Adipocyte (in vitro differentiated cells): Measurements from ENCODE around the gene TBX21.
"Not testable (repeated sequence)": the region's sequence is repeated elsewhere in the genome, so short reads cannot be mapped to it uniquely, and the experiment has no call there.

Source experiments
- DNase-seq: peaks from one replicate; pipeline ENCODE4 v3.0.0-alpha.2; 2015; ENCODE audit warnings: low read depth
- H3K27me3 ChIP-seq: replicated peaks from 2 replicates; pipeline ENCODE4 v1.7.0; 2013; ENCODE audit warnings: mild to moderate bottlenecking, low read length, moderate library complexity; ENCODE audit not compliant: control insufficient read depth, insufficient read depth
- H3K36me3 ChIP-seq: 2 replicates; pipeline ENCODE4 v1.7.0; 2013; ENCODE audit warnings: low read length, mild to moderate bottlenecking, moderate library complexity; ENCODE audit not compliant: control insufficient read depth, insufficient read depth, severe bottlenecking
- H3K4me1 ChIP-seq: 2 replicates; pipeline ENCODE4 v1.7.0; 2013; ENCODE audit warnings: mild to moderate bottlenecking, low read length, moderate library complexity; ENCODE audit not compliant: control insufficient read depth, insufficient read depth
- H3K4me3 ChIP-seq: 2 replicates; pipeline ENCODE4 v1.7.0; 2013; ENCODE audit warnings: mild to moderate bottlenecking, low read length, moderate library complexity
- H3K9ac ChIP-seq: 2 replicates; pipeline ENCODE4 v1.7.0; 2013; ENCODE audit warnings: mild to moderate bottlenecking, low read length, moderate library complexity
- H3K9me3 ChIP-seq: 2 replicates; pipeline ENCODE4 v1.7.0; 2013; ENCODE audit warnings: mild to moderate bottlenecking, low read length, moderate library complexity; ENCODE audit not compliant: control insufficient read depth

Gene TBX21

GRCh38 chr17:47739945-47740344 is 6.9 kb downstream of the TBX21 start:
- DNase-seq, H3K9me3 ChIP-seq, H3K4me3 ChIP-seq, H3K36me3 ChIP-seq, H3K9ac ChIP-seq, H3K4me1 ChIP-seq: not testable (repeated sequence)
- H3K27me3 ChIP-seq: peaks cover 54% of the 10 kb centered on the region

DNA sequence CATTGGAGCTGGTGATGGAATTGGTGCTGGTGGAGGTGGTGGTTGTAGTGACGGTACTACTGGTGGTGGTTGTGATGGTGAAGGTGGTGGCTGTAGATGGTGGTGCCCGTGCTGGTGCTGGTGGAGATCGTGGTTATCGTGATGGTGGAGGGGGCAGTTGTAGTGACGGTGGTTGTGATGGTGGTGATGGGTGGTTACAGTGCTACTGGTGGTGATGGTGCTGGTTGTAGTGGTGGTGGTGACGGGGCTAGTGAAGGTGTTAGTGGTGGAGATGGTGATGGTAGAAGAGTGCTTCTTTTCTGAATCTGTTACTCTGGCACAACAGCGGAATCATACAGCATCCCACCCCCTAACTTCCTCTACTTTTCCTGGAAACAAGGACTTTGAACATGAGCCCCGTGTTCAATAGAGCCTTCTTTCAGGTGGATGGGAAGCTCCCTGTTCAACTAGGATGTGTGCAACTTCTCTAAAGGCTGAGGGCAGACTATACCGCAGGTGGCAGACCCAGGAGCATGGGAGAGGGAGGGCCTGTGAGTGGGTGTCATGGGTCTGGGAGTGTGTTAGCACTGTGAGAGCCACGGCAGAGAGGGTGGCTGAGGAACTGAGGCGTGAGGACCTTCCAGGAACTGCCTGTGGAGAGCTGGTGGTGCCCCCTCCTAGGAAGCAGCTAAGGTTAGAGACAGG is 8.2 kb downstream of the TBX21 start:
- no peaks in the 10 kb centered on the region for H3K4me1 ChIP-seq
- H3K36me3 ChIP-seq: no peaks in the 10 kb centered on the region
- H3K4me3 ChIP-seq: no peak overlapping the region
- no peak for DNase-seq
- H3K27me3 ChIP-seq: peaks cover 57% of the 10 kb centered on the region
- H3K9me3 ChIP-seq: no peaks in the 10 kb centered on the region
- H3K9ac ChIP-seq: no peak overlapping the region

DNA sequence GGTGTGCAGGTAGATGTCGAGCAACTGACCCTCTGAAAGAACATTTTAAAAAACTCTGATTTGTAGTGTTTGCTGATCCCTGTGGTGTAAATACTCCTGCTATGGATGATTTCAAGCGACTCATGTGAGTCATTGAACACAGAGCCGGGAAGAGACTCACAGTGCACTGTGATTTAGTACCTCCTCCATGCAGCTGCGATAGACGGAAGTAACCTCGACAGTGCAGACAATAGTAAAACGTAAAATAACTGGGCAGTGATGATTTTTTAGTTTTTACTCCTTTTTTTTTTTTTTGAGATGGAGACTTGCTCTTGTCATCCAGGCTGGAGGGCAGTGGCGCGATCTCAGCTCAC is 8.7 kb downstream of the TBX21 start:
- Histone ChIP-seq H3K27me3 (peaks cover 55% of the 10 kb centered on the region), H3K4me1 (no peaks in the 10 kb centered on the region), H3K9ac (no peak overlapping the region), H3K9me3 (no peaks in the 10 kb centered on the region), H3K4me3 (no peak overlapping the region), H3K36me3 (no peaks in the 10 kb centered on the region)
- DNase-seq: no peak

GRCh38 chr17:47742319-47743181 is 9.5 kb downstream of the TBX21 start:
- Histone ChIP-seq H3K27me3 (peaks cover 50% of the 10 kb centered on the region), H3K36me3 (no peaks in the 10 kb centered on the region), H3K4me1 (no peaks in the 10 kb centered on the region), H3K9ac (no peak overlapping the region), H3K4me3 (no peak overlapping the region), H3K9me3 (no peaks in the 10 kb centered on the region)
- DNase-seq: no peak

DNA sequence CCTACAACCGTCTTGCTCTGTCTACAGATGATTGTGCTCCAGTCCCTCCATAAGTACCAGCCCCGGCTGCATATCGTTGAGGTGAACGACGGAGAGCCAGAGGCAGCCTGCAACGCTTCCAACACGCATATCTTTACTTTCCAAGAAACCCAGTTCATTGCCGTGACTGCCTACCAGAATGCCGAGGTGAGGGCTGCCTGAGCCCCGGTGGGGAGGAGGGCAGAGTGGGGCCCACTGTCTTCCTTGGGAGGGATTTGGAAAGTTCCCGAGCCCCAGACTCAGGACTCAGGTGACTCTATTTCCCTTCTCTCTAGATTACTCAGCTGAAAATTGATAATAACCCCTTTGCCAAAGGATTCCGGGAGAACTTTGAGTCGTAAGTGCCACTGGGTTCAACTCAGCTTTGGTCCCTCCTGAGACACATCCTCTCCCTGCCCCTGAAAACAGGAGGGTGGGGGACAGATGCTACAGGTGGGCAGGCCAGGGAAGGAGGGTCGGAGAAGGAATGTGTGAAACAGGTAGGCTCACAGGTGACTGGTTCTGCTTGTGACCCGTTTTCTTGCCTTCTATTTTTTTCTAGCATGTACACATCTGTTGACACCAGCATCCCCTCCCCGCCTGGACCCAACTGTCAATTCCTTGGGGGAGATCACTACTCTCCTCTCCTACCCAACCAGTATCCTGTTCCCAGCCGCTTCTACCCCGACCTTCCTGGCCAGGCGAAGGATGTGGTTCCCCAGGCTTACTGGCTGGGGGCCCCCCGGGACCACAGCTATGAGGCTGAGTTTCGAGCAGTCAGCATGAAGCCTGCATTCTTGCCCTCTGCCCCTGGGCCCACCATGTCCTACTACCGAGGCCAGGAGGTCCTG is 11.4 kb downstream of the TBX21 start:
- H3K9ac ChIP-seq: no peak overlapping the region
- H3K9me3 ChIP-seq: no peaks in the 10 kb centered on the region
- no peak for DNase-seq
- no peaks in the 10 kb centered on the region for H3K4me1 ChIP-seq
- peaks cover 50% of the 10 kb centered on the region for H3K27me3 ChIP-seq
- H3K4me3 ChIP-seq: no peak overlapping the region
- no peaks in the 10 kb centered on the region for H3K36me3 ChIP-seq

GRCh38 chr17:47745037-47745380 is 12.0 kb downstream of the TBX21 start:
- peaks cover 50% of the 10 kb centered on the region for H3K27me3 ChIP-seq
- no peaks in the 10 kb centered on the region for H3K36me3 ChIP-seq
- no peak overlapping the region for H3K9ac ChIP-seq
- no peak for DNase-seq
- no peaks in the 10 kb centered on the region for H3K9me3 ChIP-seq
- no peaks in the 10 kb centered on the region for H3K4me1 ChIP-seq
- H3K4me3 ChIP-seq: no peak overlapping the region

- H3K9ac ChIP-seq: no peak overlapping the region
- no peak overlapping the region for H3K4me3 ChIP-seq
- no peaks in the 10 kb centered on the region for H3K4me1 ChIP-seq
- H3K27me3 ChIP-seq: peaks cover under 1% of the 10 kb centered on the region
- H3K36me3 ChIP-seq: no peaks in the 10 kb centered on the region
- DNase-seq: no peak
- H3K9me3 ChIP-seq: peaks cover 3% of the 10 kb centered on the region
Measured at GRCh38 chr17:47751471-47751870, 18.4 kb downstream of the TBX21 start.

DNA sequence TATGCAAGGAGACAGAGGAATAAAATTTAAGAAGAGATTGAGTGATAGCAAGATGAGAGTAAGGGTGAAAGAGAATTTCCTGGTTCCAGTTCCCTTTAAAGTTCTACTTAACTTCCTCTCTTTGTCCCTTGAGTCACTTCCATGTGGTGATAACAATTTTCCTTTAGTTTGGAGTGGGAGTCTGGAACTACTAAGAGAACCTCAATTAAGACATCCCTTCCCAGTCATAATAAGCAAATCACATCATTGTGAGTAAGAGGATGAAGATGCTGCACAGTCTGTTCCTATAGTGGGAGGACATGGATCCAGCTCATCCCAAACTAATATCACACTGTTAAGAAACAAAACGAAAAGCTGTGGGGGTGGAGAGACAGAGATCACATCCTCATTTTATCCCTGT is 24.4 kb downstream of the TBX21 start:
- H3K4me1 ChIP-seq: no peaks in the 10 kb centered on the region
- peaks cover 28% of the 10 kb centered on the region for H3K9me3 ChIP-seq
- H3K27me3 ChIP-seq: no peaks in the 10 kb centered on the region
- H3K9ac ChIP-seq: no peak overlapping the region
- no peaks in the 10 kb centered on the region for H3K36me3 ChIP-seq
- no peak overlapping the region for H3K4me3 ChIP-seq
- no peak for DNase-seq

GRCh38 chr17:47760409-47761140 is 27.5 kb downstream of the TBX21 start:
- no peaks in the 10 kb centered on the region for H3K27me3 ChIP-seq
- H3K9me3 ChIP-seq: peaks cover 37% of the 10 kb centered on the region
- H3K9ac ChIP-seq: no peak overlapping the region
- no peak for DNase-seq
- H3K36me3 ChIP-seq: no peaks in the 10 kb centered on the region
- no peaks in the 10 kb centered on the region for H3K4me1 ChIP-seq
- no peak overlapping the region for H3K4me3 ChIP-seq

- H3K27me3 ChIP-seq: no peaks in the 10 kb centered on the region
- H3K4me3 ChIP-seq: no peak overlapping the region
- DNase-seq: no peak
- H3K9ac ChIP-seq: no peak overlapping the region
- H3K9me3 ChIP-seq: peaks cover 38% of the 10 kb centered on the region
- H3K36me3 ChIP-seq: no peaks in the 10 kb centered on the region
- H3K4me1 ChIP-seq: no peaks in the 10 kb centered on the region
Measured at GRCh38 chr17:47762728-47763127, 29.7 kb downstream of the TBX21 start.
